ENCODE results near the gene KLHL10.
"Not testable (repeated sequence)": the region's sequence is repeated elsewhere in the genome, so short reads cannot be mapped to it uniquely, and the experiment has no call there.

The KLHL10 gene

DNA sequence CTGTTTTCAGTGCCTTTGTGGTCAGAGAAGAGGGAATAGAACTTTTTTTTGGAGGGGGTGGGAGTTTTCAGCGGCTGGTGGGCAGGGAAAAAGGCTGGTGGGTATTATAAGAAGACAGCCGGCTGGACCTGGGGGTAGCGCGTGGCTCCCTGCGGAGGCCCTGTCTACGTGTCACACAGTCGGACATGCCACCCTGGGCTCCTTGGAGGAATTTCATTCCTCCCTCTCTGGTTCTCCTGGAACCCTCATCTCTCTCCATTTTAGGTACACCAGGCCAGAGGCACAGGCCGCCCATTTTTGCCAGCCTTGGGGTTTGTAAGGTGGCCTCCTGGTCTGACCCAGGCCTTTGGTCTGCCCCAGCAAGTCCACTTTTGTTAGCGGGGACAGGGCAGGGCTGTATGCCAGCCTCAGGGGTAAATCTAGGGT, 23.9 kb upstream of the KLHL10 start:
- no peak for DNase-seq

GRCh38 chr17:41814195-41814594, 23.4 kb upstream of the KLHL10 start:
- no peak for DNase-seq

- DNase-seq, result no peak
These were observed 20.8 kb upstream of the KLHL10 start for GRCh38 chr17:41816637-41817320.

GRCh38 chr17:41818024-41818423, 19.6 kb upstream of the KLHL10 start:
- DNase-seq, result no peak

- DNase-seq, result no peak
These were observed 15.8 kb upstream of the KLHL10 start for GRCh38 chr17:41821776-41822175.

DNA sequence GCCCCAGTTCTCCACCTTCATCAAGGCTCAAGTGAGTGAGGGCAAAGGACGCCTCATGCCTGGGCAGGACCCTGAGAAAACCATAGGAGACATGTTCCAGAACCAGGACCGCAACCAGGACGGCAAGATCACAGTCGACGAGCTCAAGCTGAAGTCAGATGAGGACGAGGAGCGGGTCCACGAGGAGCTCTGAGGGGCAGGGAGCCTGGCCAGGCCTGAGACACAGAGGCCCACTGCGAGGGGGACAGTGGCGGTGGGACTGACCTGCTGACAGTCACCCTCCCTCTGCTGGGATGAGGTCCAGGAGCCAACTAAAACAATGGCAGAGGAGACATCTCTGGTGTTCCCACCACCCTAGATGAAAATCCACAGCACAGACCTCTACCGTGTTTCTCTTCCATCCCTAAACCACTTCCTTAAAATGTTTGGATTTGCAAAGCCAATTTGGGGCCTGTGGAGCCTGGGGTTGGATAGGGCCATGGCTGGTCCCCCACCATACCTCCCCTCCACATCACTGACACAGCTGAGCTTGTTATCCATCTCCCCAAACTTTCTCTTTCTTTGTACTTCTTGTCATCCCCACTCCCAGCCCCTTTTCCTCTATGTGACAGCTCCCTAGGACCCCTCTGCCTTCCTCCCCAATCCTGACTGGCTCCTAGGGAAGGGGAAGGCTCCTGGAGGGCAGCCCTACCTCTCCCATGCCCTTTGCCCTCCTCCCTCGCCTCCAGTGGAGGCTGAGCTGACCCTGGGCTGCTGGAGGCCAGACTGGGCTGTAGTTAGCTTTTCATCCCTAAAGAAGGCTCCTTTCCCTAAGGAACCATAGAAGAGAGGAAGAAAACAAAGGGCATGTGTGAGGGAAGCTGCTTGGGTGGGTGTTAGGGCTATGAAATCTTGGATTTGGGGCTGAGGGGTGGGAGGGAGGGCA, 15.1 kb upstream of the KLHL10 start:
- no peak for DNase-seq

- DNase-seq, result no peak
These were observed 14.5 kb upstream of the KLHL10 start for GRCh38 chr17:41823141-41823524.

GRCh38 chr17:41823580-41823979, 14.0 kb upstream of the KLHL10 start:
- no peak for DNase-seq

DNA sequence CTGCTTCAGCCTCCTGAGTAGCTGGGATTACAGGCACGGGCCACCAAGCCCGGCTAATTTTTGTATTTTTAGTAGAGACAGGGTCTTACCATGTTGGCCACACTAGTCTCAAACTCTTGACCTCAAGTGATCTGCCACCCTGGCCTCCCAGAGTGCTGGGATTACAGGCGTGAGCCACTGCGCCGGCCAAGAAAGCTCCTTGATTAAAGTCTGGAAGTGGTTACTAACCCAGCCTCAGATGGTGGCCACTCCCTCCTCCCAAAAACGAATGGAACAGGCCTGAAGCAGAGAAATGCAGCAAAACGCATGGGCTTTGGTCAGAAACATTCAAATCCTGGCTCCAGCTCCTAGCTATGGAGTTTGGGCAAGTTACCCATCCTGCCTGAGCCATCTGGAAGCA, 13.5 kb upstream of the KLHL10 start:
- DNase-seq, result no peak

GRCh38 chr17:41825175-41825845, 12.3 kb upstream of the KLHL10 start:
- DNase-seq, result no peak

DNA sequence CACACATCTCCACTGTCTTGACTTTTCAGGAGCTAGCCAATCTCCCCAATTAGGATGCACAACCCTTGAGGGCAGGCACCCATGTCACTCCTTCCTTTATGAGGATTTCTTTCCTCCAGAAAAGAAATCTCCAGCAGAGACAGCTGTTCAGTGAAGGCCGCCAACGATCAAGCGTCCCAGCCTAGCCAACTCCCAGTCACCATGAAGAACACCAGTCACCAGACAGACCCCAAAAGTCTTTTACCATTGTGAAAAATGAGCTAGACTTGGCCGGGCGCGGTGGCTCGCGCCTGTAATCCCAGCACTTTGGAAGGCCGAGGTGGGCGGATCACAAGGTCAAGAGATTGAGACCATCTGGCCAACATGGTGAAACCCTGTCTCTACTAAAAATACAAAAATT, 7.7 kb upstream of the KLHL10 start:
- DNase-seq, result not testable (repeated sequence)

DNA sequence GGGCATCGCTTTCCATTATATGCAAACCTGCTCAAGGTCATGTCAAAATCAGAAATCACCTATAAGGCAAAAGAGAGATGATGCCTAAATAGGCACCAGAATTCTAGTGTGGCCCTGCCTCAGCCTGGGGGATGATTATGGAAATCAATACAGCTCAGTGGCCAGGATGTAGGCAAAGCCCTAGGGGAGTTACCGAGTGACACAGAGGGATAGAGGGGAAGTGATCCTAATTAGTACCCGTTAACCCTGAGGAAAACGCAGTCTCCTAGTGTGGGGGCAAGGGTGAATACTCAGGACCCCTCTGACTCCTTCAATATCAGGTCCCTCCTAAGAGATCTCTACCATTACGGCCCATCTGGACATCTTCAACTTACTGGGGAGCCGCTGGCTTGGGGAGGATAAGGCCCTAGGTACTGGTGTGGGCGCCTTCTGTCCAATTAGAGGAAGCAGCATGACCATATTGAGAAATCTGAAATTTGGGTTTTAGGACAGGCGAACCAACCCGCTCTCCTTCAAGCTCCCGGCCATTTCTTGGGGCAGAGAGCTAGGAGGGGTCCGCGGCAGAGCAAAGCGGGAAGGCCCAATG, 2.3 kb upstream of the KLHL10 start:
- DNase-seq, result no peak

DNA sequence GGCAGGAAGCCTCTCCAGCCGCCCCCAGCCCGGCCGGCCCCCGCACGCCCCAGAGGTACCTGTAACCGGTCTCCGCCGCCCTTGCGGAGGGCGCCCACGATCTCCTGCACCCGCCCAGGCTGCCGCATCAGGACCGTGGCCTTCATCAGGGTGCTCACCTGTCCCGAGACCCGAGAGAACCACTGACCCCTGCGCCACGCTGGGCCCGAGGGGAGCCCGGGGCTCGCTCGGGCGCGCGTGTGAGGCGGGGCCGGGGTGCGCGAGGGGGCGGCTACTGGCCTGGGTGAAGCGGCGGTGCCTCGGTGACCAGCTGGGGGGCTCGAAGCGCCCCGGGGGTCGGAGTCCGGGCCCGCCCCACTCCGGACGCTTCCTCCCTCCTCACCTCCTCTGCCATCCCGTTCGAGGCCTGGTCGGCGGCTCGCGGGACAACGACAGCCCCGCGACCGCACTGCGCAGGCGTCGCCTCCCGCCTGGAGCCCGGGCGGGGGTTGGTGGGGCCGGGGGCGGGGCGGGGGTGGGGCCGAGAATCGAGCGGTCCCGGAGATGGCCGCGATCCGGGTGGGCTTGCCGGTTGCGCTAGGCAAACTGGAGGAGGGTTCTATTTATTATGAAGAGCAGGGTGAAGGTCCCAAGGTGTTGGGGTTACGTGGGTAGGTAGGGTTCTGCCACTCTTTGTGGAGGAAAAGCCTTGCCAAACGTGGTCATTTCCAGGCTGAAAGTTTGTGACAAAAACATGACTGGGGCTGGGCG, 1.6 kb upstream of the KLHL10 start, which contains the start of gene NT5C3B:
Gene NT5C3B (minus strand): TSS at position 433 of the 750 bp plus-strand sequence. CDS start 39 bp downstream, at position 394.
- peak; percentile 64 for DNase-seq

DNA sequence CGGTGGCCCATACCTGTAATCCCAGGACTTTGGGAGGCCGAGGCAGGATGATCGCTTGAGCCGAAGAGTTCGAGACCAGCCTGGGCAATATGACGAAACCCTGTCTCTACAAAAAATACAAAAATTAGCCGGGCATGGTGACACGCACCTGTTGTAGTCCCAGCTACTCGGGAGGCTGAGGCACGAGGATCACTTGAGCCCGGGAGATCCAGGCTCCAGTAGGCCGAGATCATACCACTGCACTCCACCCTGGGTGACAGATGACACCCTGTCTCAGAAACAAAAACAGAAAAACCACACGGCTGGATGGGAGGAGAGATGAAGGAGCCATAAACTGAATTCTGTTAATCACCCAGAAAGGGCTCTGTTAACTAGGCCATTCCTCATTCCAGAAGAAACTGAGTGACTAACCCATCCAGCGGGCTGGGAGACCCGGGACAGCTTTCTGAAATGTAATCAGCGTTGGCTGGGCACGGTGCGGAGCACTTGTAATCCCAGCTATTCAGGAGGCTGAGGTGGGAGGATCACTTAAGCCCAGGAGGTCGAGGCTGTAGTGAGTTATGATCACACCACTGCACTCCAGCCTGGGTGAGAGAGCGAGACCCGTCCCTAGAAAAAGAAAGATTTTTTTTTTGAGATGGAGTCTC, 952 bp upstream of the KLHL10 start:
- no peak for DNase-seq

DNA sequence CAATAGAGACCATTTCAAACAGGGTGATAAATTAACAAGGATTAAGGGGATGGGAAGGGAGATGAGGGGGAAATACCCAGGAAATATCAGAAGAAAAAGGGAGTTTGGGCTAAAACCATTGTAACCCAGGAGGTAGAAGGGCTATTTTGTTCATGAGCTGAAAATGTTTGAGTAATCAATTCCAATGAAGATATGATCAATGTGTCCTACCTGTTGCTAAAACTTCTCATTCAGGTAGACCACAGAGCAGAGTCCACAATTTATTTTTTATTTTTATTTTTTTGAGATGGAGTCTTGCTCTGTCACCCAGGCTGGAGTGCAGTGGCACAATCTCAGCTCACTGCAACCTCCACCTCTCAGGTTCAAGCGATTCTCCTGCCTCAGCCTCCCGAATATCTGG, 1.8 kb downstream of the KLHL10 start:
- not testable (repeated sequence) for DNase-seq

GRCh38 chr17:41840781-41841180, 3.2 kb downstream of the KLHL10 start:
- DNase-seq, result not testable (repeated sequence)

- DNase-seq, result no peak
These were observed 7.3 kb downstream of the KLHL10 start for GRCh38 chr17:41844971-41845370.

GRCh38 chr17:41848788-41849187, 11.2 kb downstream of the KLHL10 start:
- no peak for DNase-seq

DNA sequence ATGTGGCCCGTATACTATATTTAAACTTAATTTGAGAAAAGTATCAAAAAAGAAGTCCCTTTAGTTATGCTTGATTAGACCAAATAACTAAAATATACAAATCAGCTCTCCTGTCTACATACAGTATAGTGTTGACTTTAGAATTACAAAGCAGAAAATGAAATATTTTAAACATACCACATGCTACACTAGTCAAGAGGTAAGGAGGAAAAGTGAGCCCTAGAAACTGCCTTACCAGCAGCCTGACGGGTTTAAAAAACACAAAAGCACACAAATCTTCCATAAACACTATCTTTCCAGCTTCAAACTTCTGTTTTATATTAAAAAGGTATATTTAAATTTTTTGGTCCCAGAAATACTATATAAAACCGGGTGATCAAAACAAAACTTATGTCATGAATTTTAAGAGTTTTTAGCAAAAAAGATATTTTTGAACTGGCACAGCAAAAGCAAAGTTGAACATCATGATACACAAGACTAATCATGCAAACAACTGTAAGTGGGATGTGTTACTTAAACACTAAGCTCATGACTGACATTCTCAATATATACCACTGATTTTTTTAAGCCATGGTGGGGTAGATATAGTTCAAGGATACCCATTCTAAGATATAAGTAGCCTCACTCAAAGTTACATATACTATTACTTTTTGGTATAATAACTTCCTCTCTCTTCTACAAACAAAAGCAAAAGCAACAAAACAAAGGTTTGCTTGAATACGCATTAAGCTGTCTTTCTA, 11.8 kb downstream of the KLHL10 start:
- no peak for DNase-seq

DNA sequence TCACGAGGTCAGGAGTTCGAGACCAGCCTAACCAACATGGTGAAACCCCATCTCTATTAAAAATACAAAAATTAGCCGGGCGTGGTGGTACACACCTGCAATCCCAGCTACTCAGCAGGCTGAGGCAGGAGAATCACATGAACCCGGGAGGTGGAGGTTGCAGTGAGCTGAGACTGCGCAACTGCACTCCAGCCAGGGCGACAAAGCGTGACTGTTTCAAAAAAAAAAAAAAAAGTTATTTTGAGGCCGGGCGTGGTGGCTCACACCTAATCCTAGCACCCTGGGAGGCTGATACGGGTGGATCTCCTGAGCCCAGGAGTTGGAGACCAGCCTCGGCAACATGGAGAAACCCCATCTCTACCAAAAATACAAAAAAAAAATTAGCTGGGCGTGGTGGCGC, 13.8 kb downstream of the KLHL10 start:
- not testable (repeated sequence) for DNase-seq

Measured in activated CD4-positive, alpha-beta T cell treated with anti-CD3 and anti-CD28 coated beads, Interleukin-2, amount 50 U/mL, for 16 hours (primary cell).